Panc1 (cell line): Measurements from ENCODE around the gene MBD5. TPM values are rescaled to one million over a fixed set of nuclear protein-coding genes. Genes with fewer than 3 reads are reported as not detected.

Source experiments
- ATAC-seq: fragments of 200-7000 bp; cut with Tn5 transposase; 2 replicates; pipeline ENCODE4 v1.9.1; 2020; ENCODE audit warnings: mild to moderate bottlenecking, moderate library complexity
- BruUV-seq: library from RNA; stranded (reverse); fragments of 400-500 nt; replicated peaks from 2 replicates; lab custom pipeline; 2021; lab: Mats Ljungman, UMichigan
- CTCF ChIA-PET: fragments of 300-600 bp; sonication (Branson Sonifier 250); formaldehyde crosslinking; loops from one replicate; lab custom pipeline; 2022; ENCODE audit warnings: antibody characterized with exemption; lab: Charles Lee
- POLR2A ChIA-PET: fragments of 300-600 bp; sonication (Branson Sonifier 250); formaldehyde crosslinking; loops from one replicate; lab custom pipeline; 2022; ENCODE audit warnings: antibody characterized with exemption; lab: Charles Lee
- DNase-seq: peaks from one replicate; pipeline ENCODE4 v3.0.0-alpha.2; 2010; ENCODE audit warnings: low read depth, low spot score
- H3K27ac ChIP-seq: 2 replicates; pipeline ENCODE4 v1.5.1; 2011; ENCODE audit warnings: mild to moderate bottlenecking, low read length, inconsistent platforms
- H3K27me3 ChIP-seq: fragments of 200-500 bp; sonication (Bioruptor generic); 2 replicates; pipeline ENCODE4 v1.6.0; 2014; ENCODE audit warnings: low read length, inconsistent platforms; ENCODE audit not compliant: control insufficient read depth, insufficient read depth
- H3K36me3 ChIP-seq: fragments of 200-500 bp; sonication (Bioruptor generic); 2 replicates; pipeline ENCODE4 v1.5.1; 2014; ENCODE audit warnings: inconsistent platforms, mild to moderate bottlenecking, low read length, moderate library complexity; ENCODE audit not compliant: control insufficient read depth, insufficient read depth
- H3K4me1 ChIP-seq: 2 replicates; pipeline ENCODE4 v1.5.1; 2011; ENCODE audit warnings: inconsistent platforms, mild to moderate bottlenecking, low read length, moderate library complexity; ENCODE audit not compliant: control insufficient read depth, insufficient read depth
- H3K4me3 ChIP-seq, 2 experiments: 2 replicates each; pipeline ENCODE4 v1.5.1; 2011 to 2012; ENCODE audit warnings: low read depth in 2 of 2, low read length in 2 of 2, mild to moderate bottlenecking in 2 of 2, inconsistent platforms in 1 of 2, moderate library complexity in 1 of 2
- H3K9me3 ChIP-seq: fragments of 200-500 bp; sonication (Bioruptor generic); 2 replicates; pipeline ENCODE4 v1.5.1; 2014; ENCODE audit warnings: low read depth, mild to moderate bottlenecking, inconsistent platforms, low read length, moderate library complexity; ENCODE audit not compliant: control insufficient read depth, insufficient read depth
- CTCF ChIP-seq: fragments of 450-650 bp; IDR thresholded peaks from 2 replicates; pipeline ENCODE4 v1.5.1; 2017; ENCODE audit warnings: mild to moderate bottlenecking
- POLR2AphosphoS5 ChIP-seq: IDR thresholded peaks from 2 replicates; pipeline ENCODE4 v1.6.1; 2012; ENCODE audit warnings: mild to moderate bottlenecking, low read depth, low read length, moderate library complexity
- REST ChIP-seq, 2 experiments: IDR thresholded peaks; 2 replicates each; pipeline ENCODE4 v1.6.1; 2011 to 2012; ENCODE audit warnings: low read depth in 2 of 2, control low read depth in 1 of 2, low read length in 1 of 2, mild to moderate bottlenecking in 1 of 2, moderate library complexity in 1 of 2; ENCODE audit not compliant: insufficient read depth in 1 of 2
- SIN3A ChIP-seq: IDR thresholded peaks from 2 replicates; pipeline ENCODE4 v1.6.1; 2012; ENCODE audit warnings: low read depth, mild to moderate bottlenecking, low read length, moderate library complexity, borderline replicate concordance; ENCODE audit not compliant: insufficient read depth
- TCF7L2 ChIP-seq: IDR thresholded peaks from 2 replicates; pipeline ENCODE4 v1.6.1; 2011; ENCODE audit warnings: mild to moderate bottlenecking, low read depth, low read length, inconsistent platforms
- in situ Hi-C: cut with HindIII; loops from 2 replicates; pipeline ENCODE4 v1.10.0; 2016; ENCODE audit warnings: low sequenced_read_pairs, low pct_unique_long_range_greater_than_20kb
- intact Hi-C: fragments of 100-400 bp; cut with micrococcal nuclease; formaldehyde crosslinking; loops from one replicate; pipeline ENCODE4 v1.10.0; 2022; ENCODE audit not compliant: unreplicated experiment
- total RNA-seq: library from RNA; stranded (reverse); gene quantifications from one replicate; pipeline ENCODE4 v1.2.1, GENCODE V29; 2021; ENCODE audit not compliant: unreplicated experiment

Gene MBD5
- total RNA-seq, 1 experiment from 2014 or later = 40.2 TPM

GRCh38 chr2:148306027-148306426, 285.1 kb downstream of the MBD5 start:
- no peaks in the 10 kb centered on the region for H3K27me3 ChIP-seq
- BruUV-seq = no TSS peak
- ChIA-PET CTCF (no interaction called here), POLR2A (no interaction called here)
- H3K4me3 ChIP-seq = no peak overlapping the region
- no peak for TF ChIP-seq SIN3A
- no peak for DNase-seq
- in situ Hi-C loops (no loop called here), intact Hi-C loops (no loop called here)
- H3K36me3 ChIP-seq = no peaks in the 10 kb centered on the region
- H3K9me3 ChIP-seq = no peaks in the 10 kb centered on the region
- no peak overlapping the region for H3K27ac ChIP-seq
- no peaks in the 10 kb centered on the region for H3K4me1 ChIP-seq
- no peak for ATAC-seq

- H3K36me3 ChIP-seq = no peaks in the 10 kb centered on the region
- in situ Hi-C loops (no loop called here), intact Hi-C loops (no loop called here)
- TF ChIP-seq REST (IDR thresholded peaks at IDR 0.05; ENCODE audit: insufficient read depth in 1 of 2, low read depth in 2 of 2, low read length in 1 of 2) = no peak
- TF ChIP-seq TCF7L2 = no peak
- TF ChIP-seq POLR2AphosphoS5 = no peak
- TF ChIP-seq CTCF = no peak
- no peak for TF ChIP-seq SIN3A
- no peak for ATAC-seq
- no peaks in the 10 kb centered on the region for H3K4me1 ChIP-seq
- BruUV-seq = no TSS peak
- H3K27me3 ChIP-seq = no peaks in the 10 kb centered on the region
- H3K27ac ChIP-seq = no peak overlapping the region
- ChIA-PET CTCF (no interaction called here), POLR2A (no interaction called here)
- H3K9me3 ChIP-seq = no peaks in the 10 kb centered on the region
- no peak overlapping the region for H3K4me3 ChIP-seq
- DNase-seq = no peak
These were observed 296.7 kb downstream of the MBD5 start for GRCh38 chr2:148317598-148317997.

GRCh38 chr2:148338541-148338940, 317.6 kb downstream of the MBD5 start:
- ChIA-PET CTCF (no interaction called here), POLR2A (no interaction called here)
- Histone ChIP-seq H3K4me3 (no peak overlapping the region), H3K4me1 (no peaks in the 10 kb centered on the region), H3K27ac (no peak overlapping the region), H3K36me3 (no peaks in the 10 kb centered on the region), H3K27me3 (no peaks in the 10 kb centered on the region), H3K9me3 (no peaks in the 10 kb centered on the region)
- ATAC-seq (no peak), DNase-seq (no peak)
- intact Hi-C loops (no loop called here), in situ Hi-C loops (no loop called here)
- TF ChIP-seq SIN3A (no peak), REST (IDR thresholded peaks at IDR 0.05; ENCODE audit: insufficient read depth in 1 of 2, low read depth in 2 of 2, low read length in 1 of 2) (no peak), TCF7L2 (no peak), CTCF (no peak), POLR2AphosphoS5 (no peak)
- no TSS peak for BruUV-seq
